GM21526 (cell line): Measurements from ENCODE around the gene MBNL3.
"Not testable (repeated sequence)": the region's sequence is repeated elsewhere in the genome, so short reads cannot be mapped to it uniquely, and the experiment has no call there.

ENCODE experiments used
- ATAC-seq: cut with Tn5 transposase; IDR thresholded peaks from one replicate; pipeline ENCODE4 v1.9.1; 2021; ENCODE audit warnings: moderate library complexity; ENCODE audit not compliant: unreplicated experiment, low FRiP score

Gene MBNL3

DNA sequence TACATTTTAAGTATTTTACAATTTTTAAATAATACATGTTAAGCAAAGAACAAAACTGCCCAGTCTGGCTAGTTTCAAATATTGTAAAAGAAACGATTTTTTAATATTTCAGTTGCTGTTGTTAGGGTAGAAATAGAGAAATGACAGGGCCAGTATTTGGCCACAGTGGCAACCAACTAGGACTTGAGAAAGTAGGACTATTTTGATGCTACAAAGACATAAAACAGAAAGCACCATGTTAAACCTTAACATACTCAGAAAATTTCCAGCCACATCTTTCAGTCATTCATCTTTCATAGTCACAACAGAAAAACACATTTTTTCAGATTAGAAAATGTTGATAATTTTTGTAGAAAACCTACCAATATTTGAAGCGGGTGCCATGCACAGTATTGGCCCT is 104.5 kb downstream of the MBNL3 start:
- no peak for ATAC-seq

DNA sequence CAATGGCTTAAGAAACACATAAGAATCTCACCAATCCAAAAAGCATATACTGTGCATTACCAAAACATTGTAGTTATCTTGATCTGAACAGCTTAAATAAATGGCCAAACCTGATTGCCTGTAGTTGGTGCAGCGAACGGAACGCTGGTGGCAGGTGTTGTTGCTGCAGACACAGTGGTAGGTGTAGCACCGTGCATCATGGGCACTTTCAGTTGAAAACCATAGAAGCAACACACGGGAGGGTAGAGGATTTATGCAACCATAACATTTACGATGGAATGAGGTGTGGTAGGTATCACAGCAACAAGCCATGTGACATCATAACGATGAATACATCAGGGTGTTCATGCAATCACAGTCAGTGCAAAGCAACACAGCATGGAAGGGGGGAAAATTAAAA is 106.8 kb downstream of the MBNL3 start:
- no peak for ATAC-seq

DNA sequence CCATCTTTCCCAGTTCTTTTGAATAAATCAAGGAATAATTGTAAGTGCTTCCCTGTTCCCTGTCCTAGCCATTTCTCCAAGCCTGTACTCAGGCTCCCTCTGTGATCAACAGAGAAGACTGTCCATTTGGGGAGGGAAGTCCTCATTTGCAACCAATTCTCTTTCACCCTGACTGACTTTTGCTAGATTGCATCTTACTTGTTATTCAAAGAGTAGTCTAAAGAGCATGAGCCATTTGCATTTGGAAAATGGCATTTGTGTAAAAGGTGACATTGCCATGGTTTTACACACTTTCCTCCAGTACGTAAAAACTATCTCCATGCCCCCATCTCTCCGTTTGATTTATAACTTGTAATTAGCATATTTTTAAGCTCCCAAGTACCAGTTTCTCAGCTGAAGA is 110.6 kb downstream of the MBNL3 start:
- ATAC-seq: no peak

DNA sequence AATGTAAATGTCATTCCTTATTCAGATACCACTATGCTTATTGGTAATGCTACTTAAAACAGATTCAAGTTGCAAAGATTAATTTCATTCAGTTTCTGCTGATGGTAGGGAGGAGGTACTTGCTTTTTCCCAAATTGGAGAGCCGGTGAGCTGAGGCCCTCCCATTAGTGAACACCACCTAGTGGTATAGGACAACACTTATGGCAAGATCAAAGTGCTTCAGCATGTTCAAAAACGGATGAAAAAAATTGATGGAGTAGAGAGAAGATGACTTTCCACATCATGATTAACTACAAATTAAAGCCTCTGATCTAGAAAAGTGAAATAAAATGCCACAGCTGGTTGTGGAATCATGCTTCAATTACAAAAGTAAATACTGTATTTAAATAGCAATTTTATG is 112.9 kb downstream of the MBNL3 start:
- ATAC-seq: no peak

DNA sequence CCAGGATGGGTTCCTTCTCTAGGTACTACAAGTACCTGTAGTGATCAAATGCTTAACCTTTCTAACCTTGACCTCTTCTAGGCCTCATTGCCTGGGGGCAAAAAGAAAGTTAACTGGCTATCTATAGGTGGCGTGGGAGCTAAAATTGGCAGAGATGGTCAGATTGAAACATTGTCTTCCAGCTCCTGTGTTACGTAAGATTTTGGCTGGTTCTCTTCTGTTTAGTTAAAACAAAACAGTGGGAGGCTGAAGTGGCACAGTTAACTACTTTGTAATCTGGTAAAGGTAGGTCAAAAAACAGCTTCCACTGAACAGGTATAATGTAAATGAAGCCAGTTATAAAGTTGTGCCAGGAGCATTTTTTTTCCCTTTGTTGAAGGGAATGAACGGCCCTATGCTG is 115.2 kb downstream of the MBNL3 start:
- no peak for ATAC-seq

DNA sequence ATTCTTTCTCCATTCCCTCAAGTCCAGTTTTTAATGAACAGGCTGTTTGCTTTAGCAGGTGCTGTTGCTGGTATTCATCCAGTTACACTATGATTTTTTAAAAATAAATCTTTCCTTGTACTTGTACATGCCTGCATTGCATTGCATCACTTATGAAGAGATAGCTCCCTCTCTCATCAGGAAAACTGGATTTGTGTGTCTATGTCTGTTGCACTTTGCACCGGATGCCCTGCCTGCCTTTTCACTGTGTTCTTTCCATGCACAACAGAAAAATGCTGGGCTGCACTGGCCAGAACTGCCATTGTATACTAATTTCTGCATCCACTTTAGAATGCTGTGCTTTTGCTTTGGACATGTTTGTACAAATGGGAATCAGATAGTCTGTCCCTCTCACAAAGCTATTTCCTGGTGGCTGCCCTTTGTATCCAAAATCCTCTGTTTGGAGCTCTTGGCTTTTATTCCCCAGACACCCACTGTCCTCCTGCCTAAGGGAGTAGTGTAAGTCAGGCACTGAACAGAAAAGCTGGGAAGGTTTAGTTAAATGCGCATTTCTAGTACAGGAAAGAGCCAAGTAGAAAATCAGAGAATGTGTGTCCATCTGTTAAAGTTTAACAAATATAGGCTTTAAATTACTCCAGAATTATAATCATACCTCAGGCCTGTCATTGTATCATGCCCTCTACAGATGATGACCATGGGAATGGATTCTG is 119.1 kb downstream of the MBNL3 start:
- no peak for ATAC-seq

DNA sequence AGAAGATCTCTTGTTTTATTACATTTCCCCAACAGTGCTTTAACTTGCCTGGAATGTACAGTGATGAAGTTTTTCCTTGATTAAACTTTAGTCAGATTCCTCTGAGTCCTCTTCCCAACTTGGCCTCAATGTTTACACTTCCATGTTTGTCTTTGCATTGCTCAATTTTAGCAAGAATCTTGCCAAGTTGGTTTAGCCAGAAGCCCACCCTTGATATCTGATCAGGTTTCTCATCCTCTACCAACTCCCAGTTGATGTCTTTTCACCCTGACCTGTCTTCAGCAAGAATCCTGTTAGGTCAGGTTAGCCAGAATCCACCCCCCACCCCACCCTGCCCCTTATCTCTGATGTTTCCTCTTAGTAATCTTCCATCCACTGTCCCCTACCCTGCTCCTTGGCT is 120.9 kb downstream of the MBNL3 start:
- no peak for ATAC-seq

DNA sequence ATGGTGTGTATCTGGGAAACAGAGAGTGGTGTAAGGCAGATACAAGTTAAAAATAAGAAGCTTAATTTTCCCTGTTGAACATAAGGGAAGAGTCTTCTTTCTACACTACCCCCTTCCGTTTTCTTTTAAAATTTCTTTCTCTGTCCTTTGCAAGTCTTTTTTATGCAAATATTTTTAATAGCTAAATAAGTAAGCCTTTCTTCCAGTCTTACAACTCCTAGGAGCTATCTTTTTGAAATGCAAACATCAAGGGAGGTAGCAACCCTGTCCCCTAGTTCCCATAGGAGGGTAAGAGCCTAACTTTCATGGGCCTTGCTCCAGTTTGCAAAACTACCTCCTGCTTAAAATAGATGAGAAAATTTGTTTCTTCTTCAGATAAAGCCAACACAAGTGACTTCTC is 121.5 kb downstream of the MBNL3 start:
- no peak for ATAC-seq

DNA sequence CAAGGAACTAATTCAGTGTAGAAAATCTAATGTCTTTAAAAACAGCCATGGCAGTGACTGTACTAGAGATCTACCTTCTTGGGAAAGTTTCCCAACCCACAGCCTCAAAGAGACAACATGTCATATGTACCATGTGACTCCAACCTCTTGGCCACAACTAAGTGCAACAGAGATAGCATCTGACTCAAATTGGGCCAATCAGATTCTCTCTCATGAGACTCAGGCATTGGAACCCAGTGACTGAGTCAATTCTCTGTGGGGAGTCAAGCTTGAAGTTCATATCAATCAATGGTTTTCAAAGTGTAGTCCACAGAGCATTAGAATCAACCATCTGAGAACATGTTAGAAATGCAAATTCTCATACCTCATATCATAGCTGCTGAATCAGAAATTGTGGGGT is 123.3 kb downstream of the MBNL3 start:
- ATAC-seq: no peak

DNA sequence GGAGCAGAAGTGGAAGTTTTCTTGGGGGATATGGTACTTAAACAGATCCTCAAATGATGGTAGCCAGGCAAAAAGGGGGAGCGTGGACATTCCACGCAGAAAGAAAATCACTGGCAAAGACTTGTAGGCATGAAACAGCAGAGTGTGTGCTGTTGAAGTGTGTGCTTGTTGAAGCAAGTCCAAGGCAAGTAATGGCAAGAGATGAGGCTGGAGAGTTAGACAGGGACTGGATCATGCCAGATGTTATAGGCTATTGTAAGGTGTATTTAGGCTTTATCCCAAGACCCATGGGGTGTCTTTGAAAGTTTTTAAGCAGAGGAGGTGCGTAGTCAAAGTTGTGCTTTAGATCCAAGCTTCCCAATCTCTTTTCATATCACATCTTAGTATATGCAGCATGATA is 124.5 kb downstream of the MBNL3 start:
- ATAC-seq: no peak

DNA sequence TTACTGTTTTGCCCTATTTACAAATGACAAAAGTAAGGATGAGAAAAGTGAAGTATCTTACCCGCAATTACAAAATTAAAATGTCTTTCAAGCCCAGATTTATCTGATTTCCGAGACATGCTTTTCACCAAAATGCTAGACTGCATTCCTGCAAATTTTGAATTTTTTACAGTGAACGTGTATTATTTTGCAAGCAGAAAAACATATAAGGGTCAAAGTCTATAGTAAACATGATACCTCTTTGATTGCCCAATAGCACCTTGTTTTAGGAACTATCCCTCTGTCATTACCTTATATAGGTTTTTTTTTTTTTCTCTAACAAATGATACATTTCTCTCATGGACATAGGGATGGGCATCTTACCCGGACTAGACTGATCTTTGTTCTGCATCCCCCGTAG is 135.4 kb downstream of the MBNL3 start:
- ATAC-seq: no peak

DNA sequence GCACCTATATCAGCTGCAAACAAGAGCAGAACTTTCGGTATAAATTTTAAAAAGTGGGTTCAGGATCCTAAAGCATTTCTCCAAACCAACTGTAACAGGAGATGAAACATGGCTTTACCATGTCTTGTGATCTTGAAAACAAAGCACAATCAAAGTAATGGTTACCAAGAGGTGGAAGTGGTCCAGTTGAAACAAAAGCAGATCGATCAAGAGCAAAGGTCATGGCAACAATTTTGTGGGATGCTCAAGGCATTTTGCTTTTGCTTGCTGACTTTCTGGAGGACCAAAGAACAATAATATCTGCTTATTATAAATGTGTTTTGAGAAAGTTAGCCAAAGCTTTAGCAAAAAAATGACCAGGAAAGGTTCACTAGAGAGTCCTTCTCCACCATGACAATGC is 152.7 kb downstream of the MBNL3 start:
- ATAC-seq: no peak

DNA sequence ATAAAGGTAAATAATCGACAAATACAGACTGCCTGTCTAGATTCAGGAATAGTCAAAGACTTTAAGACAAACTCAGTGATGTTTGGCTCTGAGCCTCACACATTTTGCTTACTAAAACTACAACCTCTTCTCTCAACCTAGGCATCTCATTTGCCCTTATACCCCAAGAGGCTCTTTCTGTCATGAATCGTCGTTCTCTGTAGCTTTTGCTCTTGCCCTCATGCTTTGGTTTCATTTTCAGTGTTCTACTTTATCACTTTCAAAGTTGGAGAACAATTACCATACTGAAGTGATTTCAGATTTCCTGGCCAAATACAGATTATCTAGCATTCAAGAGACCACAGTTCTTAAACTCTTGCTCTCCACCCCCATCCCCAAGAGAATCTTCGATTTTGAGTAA is 155.5 kb downstream of the MBNL3 start:
- peak; percentile 70 for ATAC-seq

DNA sequence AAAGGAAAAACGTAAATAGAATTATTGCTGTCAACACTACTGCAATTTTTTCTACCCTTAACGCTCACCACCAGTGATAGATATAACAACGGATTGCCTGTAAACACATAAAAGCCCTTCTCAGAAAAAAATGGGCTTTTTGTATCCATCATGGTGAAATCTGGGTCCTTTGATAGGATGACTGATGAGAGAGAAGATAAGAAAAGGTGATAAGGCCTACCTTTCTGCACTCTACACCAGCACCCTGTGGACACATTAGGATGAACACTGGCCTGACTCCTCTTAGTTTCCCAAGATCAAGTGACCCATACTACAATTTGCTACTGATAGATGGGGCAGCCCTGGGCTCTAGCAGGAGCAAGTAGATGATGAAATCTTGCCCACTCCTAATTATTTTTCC is 157.3 kb downstream of the MBNL3 start:
- ATAC-seq: no peak

DNA sequence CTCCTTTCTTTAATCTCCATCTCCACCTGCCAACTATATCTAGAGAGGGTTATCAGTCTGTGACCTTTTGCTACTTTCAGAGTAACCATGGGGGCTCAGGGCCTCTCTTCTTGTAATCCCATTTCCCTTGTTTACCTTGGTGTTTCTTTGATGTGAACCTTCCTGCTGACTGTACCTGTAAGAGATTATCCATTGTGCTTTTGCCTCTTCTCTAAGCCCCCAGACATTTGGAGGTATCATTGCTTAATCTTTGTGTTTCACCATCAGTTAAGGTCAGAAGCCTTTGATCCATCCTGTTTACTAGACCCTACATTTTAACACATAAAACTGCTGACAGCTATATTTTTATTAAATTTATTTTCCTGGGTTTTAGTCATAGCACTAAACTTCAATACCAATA is 157.8 kb downstream of the MBNL3 start:
- ATAC-seq: no peak

DNA sequence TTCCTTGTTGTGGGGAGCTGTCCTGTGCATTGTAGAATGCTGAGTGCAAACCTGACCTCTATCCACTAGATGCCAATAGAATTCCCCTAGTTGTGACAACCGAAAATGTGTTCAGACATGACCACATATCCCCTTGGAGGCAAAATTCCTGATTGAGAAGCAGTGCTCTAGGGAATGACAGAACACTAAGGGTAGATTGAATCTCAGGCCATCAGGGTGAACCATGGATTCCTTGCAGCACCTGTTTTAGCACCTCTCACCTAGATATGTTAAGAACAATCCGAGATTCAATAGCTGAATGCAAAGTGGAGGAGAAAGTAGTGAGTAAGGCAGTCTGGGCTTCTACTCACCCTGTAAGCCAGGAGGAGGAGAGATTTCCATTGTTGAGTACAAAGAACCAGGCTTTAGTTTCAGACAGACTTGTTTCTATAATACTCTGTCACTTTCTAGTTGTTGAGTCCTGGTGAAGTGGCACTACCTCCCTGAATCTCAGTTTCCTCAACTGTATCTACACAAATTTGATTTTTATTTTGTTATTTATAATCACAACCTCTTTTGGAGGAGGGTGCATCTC is 158.6 kb downstream of the MBNL3 start:
- ATAC-seq: no peak

DNA sequence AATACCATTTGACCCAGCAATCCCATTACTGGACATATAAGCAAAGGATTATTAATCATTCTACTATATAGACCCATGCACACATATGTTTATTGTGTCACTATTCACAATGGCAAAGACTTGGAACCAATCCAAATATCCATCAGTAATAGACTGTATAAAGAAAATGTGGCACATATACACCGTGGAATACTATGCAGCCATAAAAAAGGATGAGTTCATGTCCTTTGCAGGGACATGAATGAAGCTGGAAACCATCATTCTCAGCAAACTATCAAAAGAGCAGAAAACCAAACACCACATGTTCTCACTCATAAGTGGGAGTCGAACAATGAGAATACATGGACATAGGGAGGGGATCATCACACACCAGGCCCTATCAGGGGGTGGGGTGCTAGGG is 161.9 kb downstream of the MBNL3 start:
- not testable (repeated sequence) for ATAC-seq
